Measurements from ENCODE around the gene CD151. TPM values are rescaled to one million over a fixed set of nuclear protein-coding genes. Genes with fewer than 3 reads are reported as not detected.

CD151 gene
- total and polyA plus RNA-seq, 4 experiments from 2014 or later, result 9.7 to 24.8 (median 22.1) TPM

DNA sequence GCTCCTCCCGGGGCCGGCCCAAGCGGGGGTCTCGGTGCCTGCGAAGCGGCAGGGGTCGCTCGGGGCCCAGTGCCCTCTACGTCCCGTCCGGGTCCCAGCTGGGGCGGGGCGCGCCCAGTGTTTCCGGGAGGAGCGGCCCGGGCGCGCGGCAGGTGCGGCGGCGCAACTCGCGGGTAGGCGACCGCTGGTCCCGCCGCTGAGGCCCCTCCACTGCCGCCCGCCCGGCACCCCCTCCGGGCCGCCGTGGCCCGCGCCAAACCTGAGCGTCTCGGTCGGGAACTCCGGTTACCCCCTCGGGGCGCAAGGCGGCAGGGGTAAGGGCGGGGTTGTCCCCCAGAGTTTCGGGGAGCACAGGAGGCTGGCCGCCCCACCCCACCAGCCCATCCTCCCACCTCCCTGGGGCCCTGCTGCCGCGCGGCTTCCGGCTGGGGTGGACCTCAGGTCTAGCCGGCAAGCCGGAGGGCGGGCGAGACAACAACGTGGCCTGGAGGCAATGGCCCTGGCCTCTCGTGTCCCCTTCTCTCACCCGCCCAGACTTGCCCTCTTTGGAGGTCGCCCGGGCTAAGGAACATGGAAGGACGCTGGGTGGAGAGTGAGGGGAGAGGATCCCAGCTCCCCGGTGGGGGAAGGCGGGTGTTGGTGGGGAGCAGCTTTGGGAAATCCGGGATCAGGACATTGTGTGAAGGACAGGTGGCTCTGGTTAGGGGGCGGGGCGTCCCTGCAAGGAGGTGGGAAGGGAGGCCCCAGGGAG lies 5.4 kb upstream of the CD151 start:
- H3K36me3 ChIP-seq (ENCODE audit: insufficient read depth, low read length), result peaks cover 5% of the 10 kb centered on the region
- Mint-ChIP-seq H3K4me1 (peaks cover 5 to 39% (median 22%) of the 10 kb centered on the region in 4 donors), H3K36me3 (peaks cover 8 to 12% of the 10 kb centered on the region in 2 donors), H3K27ac (peak overlapping the region in 2 of 7 donors; percentile 36 to 42), H3K27me3 (peaks cover 9 to 19% of the 10 kb centered on the region in 2 donors), H3K9me3 (no peaks in the 10 kb centered on the region), H3K4me3 (peak overlapping the region; percentile 60 to 80 (median 68))
- H3K27ac ChIP-seq (ENCODE audit: low read depth, low read length), result no peak overlapping the region
- H3K4me1 ChIP-seq (ENCODE audit: insufficient read depth, low read length), result peaks cover 51% of the 10 kb centered on the region
- CTCF ChIA-PET (ENCODE audit: partially characterized antibody), result no interaction called here
- H3K9me3 ChIP-seq (ENCODE audit: control insufficient read depth in 1 of 2, low read length in 2 of 2), result no peaks in the 10 kb centered on the region
- H3K4me3 ChIP-seq (ENCODE audit: low read length in 2 of 2), result peak overlapping the region in 1 of 2 donors; percentile 35
- H3K27me3 ChIP-seq (ENCODE audit: insufficient read depth, low read length), result peaks cover 3% of the 10 kb centered on the region
- intact Hi-C loops (cut with micrococcal nuclease), result no loop called here
- POLR2A ChIA-PET (ENCODE audit: partially characterized antibody), result interaction anchor here (0.6 to 2.4 kb wide), 5 partner anchors 10 to 18 kb away, joined by 3 to 7 read pairs (median 4); partner anchors contain the start of genes RPLP2 and TSPAN4
- no peak for DNase-seq

DNA sequence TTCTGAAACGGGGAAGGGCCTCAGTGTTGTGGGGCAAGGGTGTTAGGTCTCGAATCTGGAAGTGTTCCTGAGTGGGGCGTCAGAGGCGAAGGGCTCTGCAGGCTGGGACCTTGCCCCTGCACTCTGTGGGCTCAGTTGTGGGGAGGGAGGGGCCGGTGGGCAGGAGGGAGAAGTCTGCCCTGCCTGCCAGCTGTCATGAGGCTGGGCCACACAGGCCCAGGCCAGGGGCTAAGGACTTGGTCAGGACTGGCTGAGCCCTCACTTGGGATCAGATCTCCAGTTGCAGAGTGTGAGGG lies 4.9 kb upstream of the CD151 start, which contains the start of gene CRACR2B:
TSS of gene CRACR2B (plus strand) at position 23 of the 296 bp plus-strand sequence. CDS start 689 bp downstream, outside the sequence.
- H3K4me1 Mint-ChIP-seq, result peaks cover 5 to 38% (median 22%) of the 10 kb centered on the region in 4 donors
- H3K36me3 Mint-ChIP-seq, result peaks cover 8 to 9% of the 10 kb centered on the region in 2 donors
- peak within 1 kb of the TSS in 2 of 7 donors; percentile 36 to 42 for H3K27ac Mint-ChIP-seq
- H3K9me3 ChIP-seq (ENCODE audit: control insufficient read depth in 1 of 2, low read length in 2 of 2), result no peaks in the 10 kb centered on the region
- H3K27me3 ChIP-seq (ENCODE audit: insufficient read depth, low read length), result peaks cover 3% of the 10 kb centered on the region
- intact Hi-C loops (cut with micrococcal nuclease), result no loop called here
- no peaks in the 10 kb centered on the region for H3K9me3 Mint-ChIP-seq
- POLR2A ChIA-PET (ENCODE audit: partially characterized antibody), result interaction anchor here (0.8 to 2.4 kb wide), 4 partner anchors 10 to 122 kb away, joined by 3 to 7 read pairs (median 4); partner anchors contain the start of genes EPS8L2 and RPLP2
- H3K27ac ChIP-seq (ENCODE audit: low read depth, low read length), result no peak within 1 kb of the TSS
- CTCF ChIA-PET (ENCODE audit: partially characterized antibody), result no interaction called here
- H3K4me3 ChIP-seq (ENCODE audit: low read length in 2 of 2), result peak within 1 kb of the TSS in 1 of 2 donors; percentile 35
- H3K4me1 ChIP-seq (ENCODE audit: insufficient read depth, low read length), result peaks cover 53% of the 10 kb centered on the region
- H3K36me3 ChIP-seq (ENCODE audit: insufficient read depth, low read length), result peaks cover 5% of the 10 kb centered on the region
- H3K4me3 Mint-ChIP-seq, result peak within 1 kb of the TSS; percentile 66 to 80 (median 75)
- DNase-seq, result no peak
- peaks cover 9 to 19% of the 10 kb centered on the region in 2 donors for H3K27me3 Mint-ChIP-seq

- H3K36me3 ChIP-seq (ENCODE audit: insufficient read depth, low read length), result peaks cover 5% of the 10 kb centered on the region
- no peak overlapping the region for H3K4me3 ChIP-seq (ENCODE audit: low read length in 2 of 2)
- Mint-ChIP-seq H3K4me3 (peak overlapping the region in 5 of 8 donors; percentile 44 to 70 (median 60)), H3K36me3 (peaks cover 7 to 8% of the 10 kb centered on the region in 2 donors), H3K4me1 (peaks cover 5 to 38% (median 22%) of the 10 kb centered on the region in 4 donors), H3K9me3 (no peaks in the 10 kb centered on the region), H3K27ac (peak overlapping the region in 1 of 7 donors; percentile 42), H3K27me3 (peaks cover 9 to 19% of the 10 kb centered on the region in 2 donors)
- H3K9me3 ChIP-seq (ENCODE audit: control insufficient read depth in 1 of 2, low read length in 2 of 2), result no peaks in the 10 kb centered on the region
- intact Hi-C loops (cut with micrococcal nuclease), result no loop called here
- ChIA-PET CTCF (ENCODE audit: partially characterized antibody) (no interaction called here), POLR2A (ENCODE audit: partially characterized antibody) (interaction anchor here (0.8 to 7.2 kb wide), 6 partner anchors 8 to 123 kb away, joined by 3 to 101 read pairs (median 6); partner anchors contain the start of genes EPS8L2, PNPLA2, POLR2L and RPLP2)
- DNase-seq, result no peak
- peaks cover 56% of the 10 kb centered on the region for H3K4me1 ChIP-seq (ENCODE audit: insufficient read depth, low read length)
- H3K27ac ChIP-seq (ENCODE audit: low read depth, low read length), result no peak overlapping the region
- peaks cover 3% of the 10 kb centered on the region for H3K27me3 ChIP-seq (ENCODE audit: insufficient read depth, low read length)
These were observed 4.1 kb upstream of the CD151 start for GRCh38 chr11:828506-829175.

DNA sequence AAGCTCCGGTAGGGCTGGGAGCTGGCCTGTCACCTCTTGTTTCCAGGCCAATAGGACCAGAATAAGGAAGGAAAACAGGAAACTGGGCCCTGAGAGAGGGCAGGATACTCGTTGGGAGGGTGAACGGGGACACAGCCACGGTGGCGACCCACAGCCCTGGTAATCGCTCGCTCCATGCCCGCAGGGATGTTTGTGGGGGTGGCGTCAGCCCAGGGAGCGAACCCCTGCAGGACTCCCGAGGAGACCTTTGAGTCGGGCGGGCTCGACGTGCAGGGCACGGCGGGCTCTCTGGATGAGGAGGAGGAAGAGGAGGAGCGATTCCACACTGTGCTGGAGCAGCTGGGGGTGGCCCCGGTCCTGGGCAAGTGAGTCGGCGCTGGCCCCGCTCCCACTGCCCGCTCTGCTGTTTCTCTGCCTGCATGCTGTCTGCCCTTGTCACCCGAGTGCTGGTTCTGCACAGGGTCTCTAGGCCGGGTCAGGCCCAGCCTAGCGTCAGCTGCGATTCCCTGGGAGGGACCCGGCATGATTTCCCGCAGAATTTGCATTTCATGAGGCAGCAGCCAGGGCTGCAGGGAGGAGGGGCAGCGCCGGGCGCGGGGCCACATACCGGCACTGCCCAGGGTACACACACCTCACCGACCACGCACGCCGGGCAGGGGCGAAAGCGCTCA lies 3.4 kb upstream of the CD151 start:
- H3K27me3 ChIP-seq (ENCODE audit: insufficient read depth, low read length), result peaks cover 3% of the 10 kb centered on the region
- DNase-seq, result no peak

DNA sequence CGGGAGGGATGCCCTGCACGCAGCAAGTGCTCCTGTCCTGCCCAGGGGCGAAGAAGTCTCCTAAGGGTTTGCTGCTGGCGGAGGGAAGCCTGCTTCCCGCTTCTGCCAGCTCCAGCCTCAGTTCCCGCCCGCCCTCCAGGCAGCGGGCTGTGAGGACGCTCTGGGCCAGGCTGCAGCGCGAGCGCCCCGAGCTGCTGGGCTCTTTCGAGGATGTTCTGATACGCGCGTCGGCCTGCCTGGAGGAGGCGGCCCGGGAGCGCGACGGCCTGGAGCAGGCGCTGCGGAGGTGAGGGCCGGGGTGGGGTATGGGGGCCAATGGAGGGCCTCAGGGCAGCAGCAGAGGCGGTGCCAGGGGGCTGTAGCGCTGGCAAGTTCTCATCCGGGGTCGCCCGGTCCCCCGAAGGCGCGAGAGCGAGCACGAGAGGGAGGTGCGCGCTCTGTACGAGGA lies 2.9 kb upstream of the CD151 start:
- Mint-ChIP-seq H3K27ac (no peak overlapping the region), H3K27me3 (peaks cover 9 to 19% of the 10 kb centered on the region in 2 donors), H3K4me3 (peak overlapping the region in 7 of 8 donors; percentile 21 to 57 (median 46)), H3K4me1 (peaks cover 5 to 45% (median 24%) of the 10 kb centered on the region in 4 donors), H3K36me3 (peaks cover 5 to 6% of the 10 kb centered on the region in 2 donors), H3K9me3 (no peaks in the 10 kb centered on the region)
- intact Hi-C loops (cut with micrococcal nuclease), result no loop called here
- POLR2A ChIA-PET (ENCODE audit: partially characterized antibody), result interaction anchor here (0.8 to 7.2 kb wide), 5 partner anchors 8 to 21 kb away, joined by 3 to 101 read pairs (median 12); partner anchors contain the start of genes PNPLA2, POLR2L, RPLP2 and TSPAN4
- no peak overlapping the region for H3K4me3 ChIP-seq (ENCODE audit: low read length in 2 of 2)
- no peak overlapping the region for H3K27ac ChIP-seq (ENCODE audit: low read depth, low read length)
- peaks cover 2% of the 10 kb centered on the region for H3K36me3 ChIP-seq (ENCODE audit: insufficient read depth, low read length)
- peaks cover 3% of the 10 kb centered on the region for H3K27me3 ChIP-seq (ENCODE audit: insufficient read depth, low read length)
- CTCF ChIA-PET (ENCODE audit: partially characterized antibody), result no interaction called here
- H3K9me3 ChIP-seq (ENCODE audit: control insufficient read depth in 1 of 2, low read length in 2 of 2), result no peaks in the 10 kb centered on the region
- H3K4me1 ChIP-seq (ENCODE audit: insufficient read depth, low read length), result peaks cover 63% of the 10 kb centered on the region
- no peak for DNase-seq

More for the DNA sequence above, 3.4 kb upstream of the CD151 start:
- Mint-ChIP-seq H3K4me3 (peak overlapping the region in 6 of 8 donors; percentile 31 to 64 (median 54)), H3K36me3 (peaks cover 7 to 8% of the 10 kb centered on the region in 2 donors), H3K27ac (no peak overlapping the region), H3K9me3 (no peaks in the 10 kb centered on the region), H3K4me1 (peaks cover 5 to 41% (median 24%) of the 10 kb centered on the region in 4 donors), H3K27me3 (peaks cover 9 to 19% of the 10 kb centered on the region in 2 donors)
- Histone ChIP-seq H3K36me3 (ENCODE audit: insufficient read depth, low read length) (peaks cover 5% of the 10 kb centered on the region), H3K27ac (ENCODE audit: low read depth, low read length) (no peak overlapping the region), H3K4me3 (ENCODE audit: low read length in 2 of 2) (no peak overlapping the region), H3K4me1 (ENCODE audit: insufficient read depth, low read length) (peaks cover 63% of the 10 kb centered on the region), H3K9me3 (ENCODE audit: control insufficient read depth in 1 of 2, low read length in 2 of 2) (no peaks in the 10 kb centered on the region)
- POLR2A ChIA-PET (ENCODE audit: partially characterized antibody), result interaction anchor here (0.8 to 7.2 kb wide), 5 partner anchors 9 to 20 kb away, joined by 3 to 101 read pairs (median 7); partner anchors contain the start of genes PNPLA2, POLR2L, RPLP2 and TSPAN4
- intact Hi-C loops (cut with micrococcal nuclease), result no loop called here
- CTCF ChIA-PET (ENCODE audit: partially characterized antibody), result no interaction called here

DNA sequence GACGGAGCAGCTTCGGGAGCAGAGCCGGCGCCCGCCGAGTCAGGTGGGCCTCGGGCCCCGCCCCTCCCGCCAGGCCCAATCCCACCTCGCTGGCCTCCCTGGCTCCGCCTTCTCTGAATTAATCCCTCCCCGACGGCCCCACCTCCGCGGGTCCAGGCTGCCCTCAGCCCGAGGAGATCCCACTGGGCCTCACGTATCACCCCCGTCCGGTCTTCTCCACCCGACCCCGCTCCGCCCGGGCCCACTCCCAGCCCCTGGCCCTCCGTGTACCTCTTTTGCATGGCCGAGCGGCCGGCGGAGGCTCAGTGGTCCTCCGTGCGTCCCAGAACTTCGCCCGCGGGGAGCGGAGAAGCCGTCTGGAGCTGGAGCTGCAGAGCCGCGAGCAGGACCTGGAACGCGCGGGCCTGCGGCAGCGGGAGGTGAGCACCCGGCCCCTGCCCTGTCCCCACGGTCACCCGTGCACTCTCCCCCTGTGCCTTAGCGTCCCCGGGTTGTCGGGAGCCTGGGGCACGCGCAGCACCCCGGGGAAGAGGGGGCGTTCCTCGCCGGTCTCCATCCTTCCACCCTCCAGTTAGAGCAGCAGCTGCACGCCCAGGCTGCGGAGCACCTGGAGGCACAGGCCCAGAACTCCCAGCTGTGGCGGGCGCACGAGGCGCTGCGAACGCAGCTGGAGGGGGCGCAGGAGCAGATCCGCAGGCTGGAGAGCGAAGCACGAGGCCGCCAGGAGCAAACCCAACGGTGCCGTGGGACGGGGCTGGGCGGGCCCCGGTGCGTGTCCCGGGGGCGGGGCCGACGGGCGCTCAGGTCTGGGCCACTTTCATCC lies 2.2 kb upstream of the CD151 start:
- CTCF ChIA-PET (ENCODE audit: partially characterized antibody), result no interaction called here
- peaks cover 9 to 19% of the 10 kb centered on the region in 2 donors for H3K27me3 Mint-ChIP-seq
- peak in 4 of 5 donors; percentile 26 to 61 (median 38) for DNase-seq
- POLR2A ChIA-PET (ENCODE audit: partially characterized antibody), result interaction anchor here (1.0 to 7.2 kb wide), 5 partner anchors 10 to 25 kb away, joined by 3 to 101 read pairs (median 12); partner anchors contain the start of genes PIDD1, PNPLA2, POLR2L and RPLP2
- no peaks in the 10 kb centered on the region for H3K36me3 ChIP-seq (ENCODE audit: insufficient read depth, low read length)
- H3K4me3 ChIP-seq (ENCODE audit: low read length in 2 of 2), result peak overlapping the region in 1 of 2 donors; percentile 35
- intact Hi-C loops (cut with micrococcal nuclease), result no loop called here
- H3K27ac Mint-ChIP-seq, result no peak overlapping the region
- H3K4me1 ChIP-seq (ENCODE audit: insufficient read depth, low read length), result peaks cover 63% of the 10 kb centered on the region
- peak overlapping the region in 7 of 8 donors; percentile 25 to 66 (median 57) for H3K4me3 Mint-ChIP-seq
- no peaks in the 10 kb centered on the region for H3K9me3 Mint-ChIP-seq
- H3K27me3 ChIP-seq (ENCODE audit: insufficient read depth, low read length), result peaks cover 3% of the 10 kb centered on the region
- H3K27ac ChIP-seq (ENCODE audit: low read depth, low read length), result no peak overlapping the region
- peaks cover 5 to 45% (median 24%) of the 10 kb centered on the region in 4 donors for H3K4me1 Mint-ChIP-seq
- no peaks in the 10 kb centered on the region for H3K9me3 ChIP-seq (ENCODE audit: control insufficient read depth in 1 of 2, low read length in 2 of 2)
- no peaks in the 10 kb centered on the region for H3K36me3 Mint-ChIP-seq
